Endodermal cell (in vitro differentiated cells): Measurements from ENCODE around the gene SLC25A12. TPM values are rescaled to one million over a fixed set of nuclear protein-coding genes. Genes with fewer than 3 reads are reported as not detected.

Source experiments
- DNase-seq: peaks from one replicate; pipeline ENCODE4 v3.0.0-alpha.2; 2017
- H3K27ac ChIP-seq: 2 replicates; pipeline ENCODE4 v1.5.1; 2013; ENCODE audit warnings: mild to moderate bottlenecking, low read depth, low read length, moderate library complexity
- H3K27me3 ChIP-seq: 2 replicates; pipeline ENCODE4 v1.6.1; 2013; ENCODE audit warnings: mild to moderate bottlenecking, low read length, moderate library complexity; ENCODE audit not compliant: insufficient read depth, control insufficient read depth, poor library complexity, severe bottlenecking
- H3K36me3 ChIP-seq: 2 replicates; pipeline ENCODE4 v1.7.0; 2013; ENCODE audit warnings: mild to moderate bottlenecking, low read length, moderate library complexity; ENCODE audit not compliant: control insufficient read depth, insufficient read depth
- H3K4me1 ChIP-seq: one replicate; pipeline ENCODE4 v1.7.0; 2013; ENCODE audit warnings: low read length; ENCODE audit not compliant: control insufficient read depth, insufficient read depth
- H3K4me3 ChIP-seq: 2 replicates; pipeline ENCODE4 v1.5.1; 2013; ENCODE audit warnings: mild to moderate bottlenecking, low read length, moderate library complexity
- H3K9ac ChIP-seq: 2 replicates; pipeline ENCODE4 v1.6.1; 2013; ENCODE audit warnings: mild to moderate bottlenecking, low read length, moderate library complexity; ENCODE audit not compliant: poor library complexity, severe bottlenecking; ENCODE audit errors: extremely low read depth
- H3K9me3 ChIP-seq: 2 replicates; pipeline ENCODE4 v1.6.1; 2013; ENCODE audit warnings: mild to moderate bottlenecking, low read length, moderate library complexity; ENCODE audit not compliant: control insufficient read depth
- H3K27ac Mint-ChIP-seq: 2 replicates; pipeline ENCODE4 v1.8.0; 2020; ENCODE audit warnings: mixed read lengths
- H3K27me3 Mint-ChIP-seq: 2 replicates; pipeline ENCODE4 v1.8.0; 2021; ENCODE audit warnings: mild to moderate bottlenecking, mixed read lengths; ENCODE audit not compliant: insufficient read depth
- H3K36me3 Mint-ChIP-seq: 2 replicates; pipeline ENCODE4 v1.8.0; 2020; ENCODE audit warnings: low read depth, mixed read lengths
- H3K4me1 Mint-ChIP-seq: 2 replicates; pipeline ENCODE4 v1.8.0; 2020; ENCODE audit warnings: mixed read lengths
- H3K4me3 Mint-ChIP-seq: 2 replicates; pipeline ENCODE4 v1.8.0; 2020; ENCODE audit warnings: mild to moderate bottlenecking, moderate library complexity, mixed read lengths
- H3K9me3 Mint-ChIP-seq: 2 replicates; pipeline ENCODE4 v1.8.0; 2020; ENCODE audit warnings: mild to moderate bottlenecking, mixed read lengths
- WGBS, 2 experiments: methylation state at CpG; one replicate each; pipeline versions ENCODE4 v1.1.5 to v1.1.7; 2013; ENCODE audit warnings: missing lambda C conversion rate in 2 of 2, mixed read lengths in 1 of 2; ENCODE audit not compliant: insufficient coverage in 1 of 2, insufficient read length in 1 of 2; 5-methylcytosine and 5-hydroxymethylcytosine counted together
- total RNA-seq, 2 donors: library from RNA; stranded (reverse); fragmentation: NEBNext Ultra II Directional in 1 of 2; extraction: Animal tissue kit (Norgen Biotek cat#: 25700) in 1 of 2; gene quantifications; 2 replicates in 1 of 2; 3 replicates in 1 of 2; pipeline ENCODE4 v1.2.1, GENCODE V29; 2021
- TF ChIP-seq, protein P1 (sequence below): fragments of 200-600 bp; sonication (generic); conservative IDR thresholded peaks from 2 replicates; pipeline ENCODE4 v1.5.0; 2021; ENCODE audit warnings: antibody characterized with exemption, mild to moderate bottlenecking

Gene SLC25A12
- total RNA-seq, 2 donors from 2014 or later, result 0.55 to 3.1 TPM

DNA sequence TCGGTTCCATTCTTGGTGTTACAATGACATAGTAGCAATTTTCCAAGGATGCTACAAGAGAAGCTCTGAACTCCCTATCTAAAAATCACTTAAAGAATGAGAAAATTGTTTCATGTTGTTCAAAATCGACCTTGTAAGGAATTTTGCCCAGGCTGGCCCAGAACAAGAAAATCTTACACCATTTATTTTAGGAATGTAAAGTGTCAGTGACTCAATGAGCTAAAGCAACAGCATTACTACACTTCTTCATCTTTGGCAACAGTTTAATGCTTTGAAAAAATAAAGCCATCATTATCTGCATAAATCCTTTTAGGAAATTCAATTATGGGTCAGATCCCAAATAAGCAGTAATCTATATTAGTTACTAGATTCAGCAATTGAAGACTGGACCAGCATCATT, 38.6 kb downstream of the SLC25A12 start:
- no peaks in the 10 kb centered on the region for H3K9me3 ChIP-seq
- H3K27ac Mint-ChIP-seq, result no peak overlapping the region
- no peak overlapping the region for H3K27ac ChIP-seq
- TF ChIP-seq, protein P1, sequence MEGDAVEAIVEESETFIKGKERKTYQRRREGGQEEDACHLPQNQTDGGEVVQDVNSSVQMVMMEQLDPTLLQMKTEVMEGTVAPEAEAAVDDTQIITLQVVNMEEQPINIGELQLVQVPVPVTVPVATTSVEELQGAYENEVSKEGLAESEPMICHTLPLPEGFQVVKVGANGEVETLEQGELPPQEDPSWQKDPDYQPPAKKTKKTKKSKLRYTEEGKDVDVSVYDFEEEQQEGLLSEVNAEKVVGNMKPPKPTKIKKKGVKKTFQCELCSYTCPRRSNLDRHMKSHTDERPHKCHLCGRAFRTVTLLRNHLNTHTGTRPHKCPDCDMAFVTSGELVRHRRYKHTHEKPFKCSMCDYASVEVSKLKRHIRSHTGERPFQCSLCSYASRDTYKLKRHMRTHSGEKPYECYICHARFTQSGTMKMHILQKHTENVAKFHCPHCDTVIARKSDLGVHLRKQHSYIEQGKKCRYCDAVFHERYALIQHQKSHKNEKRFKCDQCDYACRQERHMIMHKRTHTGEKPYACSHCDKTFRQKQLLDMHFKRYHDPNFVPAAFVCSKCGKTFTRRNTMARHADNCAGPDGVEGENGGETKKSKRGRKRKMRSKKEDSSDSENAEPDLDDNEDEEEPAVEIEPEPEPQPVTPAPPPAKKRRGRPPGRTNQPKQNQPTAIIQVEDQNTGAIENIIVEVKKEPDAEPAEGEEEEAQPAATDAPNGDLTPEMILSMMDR, result no peak
- no peaks in the 10 kb centered on the region for H3K4me1 Mint-ChIP-seq
- H3K36me3 Mint-ChIP-seq, result peaks cover 3% of the 10 kb centered on the region
- DNase-seq, result no peak
- no peak overlapping the region for H3K4me3 Mint-ChIP-seq
- no peaks in the 10 kb centered on the region for H3K9me3 Mint-ChIP-seq
- WGBS, 2 experiments, result 86 to 100% methylated on average over 1 to 2 of the region's 2 CpGs
- H3K36me3 ChIP-seq, result no peaks in the 10 kb centered on the region
- H3K4me1 ChIP-seq, result no peaks in the 10 kb centered on the region
- H3K4me3 ChIP-seq, result no peak overlapping the region
- no peaks in the 10 kb centered on the region for H3K27me3 Mint-ChIP-seq
- H3K9ac ChIP-seq, result no peak overlapping the region
- H3K27me3 ChIP-seq, result no peaks in the 10 kb centered on the region

DNA sequence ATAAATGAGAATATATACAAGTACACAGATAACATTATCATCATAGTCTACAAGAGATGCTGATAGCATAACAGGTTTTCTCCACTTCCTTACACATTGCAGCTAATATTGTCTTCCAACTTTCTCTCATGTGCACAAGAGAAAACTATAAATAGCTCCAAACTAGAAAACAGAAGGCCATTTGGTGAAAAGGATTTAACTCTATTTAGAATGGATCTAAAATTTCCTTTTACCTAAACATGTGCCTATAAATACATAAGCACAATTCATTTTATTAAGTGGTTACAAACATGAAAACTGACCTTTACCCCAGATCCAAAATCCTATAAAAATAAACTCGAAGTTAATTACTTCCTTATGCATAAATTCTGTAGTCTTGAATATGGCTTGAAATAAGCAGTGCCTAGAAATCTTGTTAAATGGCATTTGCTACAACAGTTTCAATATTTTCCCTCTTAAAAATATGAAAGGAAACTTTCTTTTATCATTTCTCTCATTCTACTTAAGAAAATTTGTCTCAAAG, 41.6 kb downstream of the SLC25A12 start:
- TF ChIP-seq, protein P1, result no peak
- H3K9me3 Mint-ChIP-seq, result no peaks in the 10 kb centered on the region

DNA sequence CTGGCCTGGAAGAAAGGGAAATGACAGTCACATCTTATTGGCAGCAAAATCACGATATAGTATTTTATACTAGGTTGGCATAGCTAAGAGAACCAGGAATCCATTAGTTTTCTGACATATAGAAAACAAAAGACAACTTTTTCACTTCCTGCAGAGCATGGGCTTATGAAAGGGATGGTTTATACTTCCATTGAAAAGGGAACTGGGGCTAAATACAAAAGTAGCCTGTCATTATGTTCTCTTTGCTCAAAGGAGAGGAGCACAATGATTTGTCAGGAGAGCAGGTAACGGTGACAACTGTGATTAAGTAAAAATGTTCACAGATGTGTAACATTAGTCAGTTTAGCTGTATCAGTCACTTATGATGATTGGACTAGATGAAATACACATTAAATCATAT, 46.4 kb downstream of the SLC25A12 start:
- DNase-seq, result no peak
- WGBS, 2 experiments, result 80 to 96% methylated on average over 1 to 2 of the region's 2 CpGs

More for the DNA sequence above, 41.6 kb downstream of the SLC25A12 start:
- no peaks in the 10 kb centered on the region for H3K9me3 ChIP-seq
- H3K9ac ChIP-seq, result no peak overlapping the region
- H3K27me3 ChIP-seq, result no peaks in the 10 kb centered on the region
- no peaks in the 10 kb centered on the region for H3K4me1 Mint-ChIP-seq
- H3K4me1 ChIP-seq, result no peaks in the 10 kb centered on the region
- no peak overlapping the region for H3K27ac ChIP-seq
- H3K4me3 Mint-ChIP-seq, result no peak overlapping the region
- peaks cover 3% of the 10 kb centered on the region for H3K36me3 Mint-ChIP-seq
- WGBS, 2 experiments, result no CpG with 5 or more reads among the region's 1 CpG
- no peak overlapping the region for H3K4me3 ChIP-seq
- H3K27ac Mint-ChIP-seq, result no peak overlapping the region
- H3K27me3 Mint-ChIP-seq, result no peaks in the 10 kb centered on the region
- DNase-seq, result no peak
- H3K36me3 ChIP-seq, result no peaks in the 10 kb centered on the region

More for the DNA sequence above, 46.4 kb downstream of the SLC25A12 start:
- Histone ChIP-seq H3K27me3 (no peaks in the 10 kb centered on the region), H3K9me3 (no peaks in the 10 kb centered on the region), H3K4me1 (no peaks in the 10 kb centered on the region), H3K4me3 (no peak overlapping the region), H3K27ac (no peak overlapping the region), H3K36me3 (no peaks in the 10 kb centered on the region), H3K9ac (no peak overlapping the region)
- H3K36me3 Mint-ChIP-seq, result peaks cover 3% of the 10 kb centered on the region
- TF ChIP-seq, protein P1, result no peak
- H3K4me1 Mint-ChIP-seq, result no peaks in the 10 kb centered on the region
- H3K4me3 Mint-ChIP-seq, result no peak overlapping the region
- no peaks in the 10 kb centered on the region for H3K9me3 Mint-ChIP-seq
- H3K27ac Mint-ChIP-seq, result no peak overlapping the region
- H3K27me3 Mint-ChIP-seq, result no peaks in the 10 kb centered on the region
